IMR-90 (cell line): ENCODE data around the gene CADM1. TPM values are rescaled to one million over a fixed set of nuclear protein-coding genes. Genes with fewer than 3 reads are reported as not detected.

ENCODE experiments used
- ATAC-seq: fragments of 200-7000 bp; cut with Tn5 transposase; 2 replicates; pipeline ENCODE4 v1.9.1; 2020; ENCODE audit warnings: low read depth, mild to moderate bottlenecking, moderate library complexity
- BruUV-seq: library from RNA; stranded (reverse); fragments of 400-500 nt; replicated peaks from 2 replicates; lab custom pipeline; 2021; lab: Mats Ljungman, UMichigan
- CTCF ChIA-PET: fragments of 300-600 bp; formaldehyde crosslinking; extraction: SDS; loops from one replicate; lab custom pipeline; 2021; ENCODE audit warnings: antibody characterized with exemption; lab: Yijun Ruan, JAX
- POLR2A ChIA-PET: fragments of 300-600 bp; sonication (Branson Sonifier 250); formaldehyde crosslinking; loops from one replicate; lab custom pipeline; 2022; ENCODE audit warnings: antibody characterized with exemption; ENCODE audit not compliant: unreplicated experiment; lab: Charles Lee
- DNase-seq: peaks from one replicate; pipeline ENCODE4 v3.0.0; 2013
- H2AFZ ChIP-seq: replicated peaks from 2 replicates; pipeline ENCODE3; 2013; ENCODE audit warnings: low read length, mild to moderate bottlenecking; ENCODE audit not compliant: poor library complexity
- H2AK5ac ChIP-seq: 2 replicates; pipeline ENCODE4 v1.6.1; 2013; ENCODE audit warnings: low read depth, low read length, inconsistent platforms
- H2AK9ac ChIP-seq: replicated peaks from 2 replicates; pipeline ENCODE3; 2013; ENCODE audit warnings: mild to moderate bottlenecking, low read depth, low read length, moderate library complexity; ENCODE audit not compliant: poor library complexity
- H2BK120ac ChIP-seq: 2 replicates; pipeline ENCODE4 v1.6.1; 2013; ENCODE audit warnings: low read depth, low read length, inconsistent platforms
- H2BK15ac ChIP-seq: 3 replicates; pipeline ENCODE4 v1.6.1; 2013; ENCODE audit warnings: low read depth, low read length, inconsistent platforms
- H2BK20ac ChIP-seq: 2 replicates; pipeline ENCODE4 v1.6.1; 2013; ENCODE audit warnings: low read depth, mild to moderate bottlenecking, inconsistent platforms, low read length, moderate library complexity
- H2BK5ac ChIP-seq: 2 replicates; pipeline ENCODE4 v1.6.1; 2013; ENCODE audit warnings: mild to moderate bottlenecking, low read depth, low read length, inconsistent platforms; ENCODE audit not compliant: poor library complexity, severe bottlenecking
- H3K14ac ChIP-seq: replicated peaks from 2 replicates; pipeline ENCODE4 v1.6.1; 2013; ENCODE audit warnings: low read depth, low read length, inconsistent platforms
- H3K18ac ChIP-seq: 2 replicates; pipeline ENCODE4 v1.6.1; 2013; ENCODE audit warnings: low read depth, low read length, control low read depth
- H3K23ac ChIP-seq: 2 replicates; pipeline ENCODE4 v1.6.1; 2013; ENCODE audit warnings: low read depth, low read length, inconsistent platforms
- H3K27ac ChIP-seq: 2 replicates; pipeline ENCODE4 v1.5.1; 2013; ENCODE audit warnings: mild to moderate bottlenecking, control low read depth, low read length; ENCODE audit not compliant: insufficient read depth
- H3K27me3 ChIP-seq: 2 replicates; pipeline ENCODE4 v1.6.1; 2013; ENCODE audit warnings: low read length; ENCODE audit not compliant: control insufficient read depth, insufficient read depth
- H3K36me3 ChIP-seq: 2 replicates; pipeline ENCODE4 v1.6.1; 2013; ENCODE audit warnings: low read length, mixed read lengths; ENCODE audit not compliant: control insufficient read depth, insufficient read depth
- H3K4ac ChIP-seq: 2 replicates; pipeline ENCODE4 v1.6.1; 2013; ENCODE audit warnings: low read depth, low read length, inconsistent platforms
- H3K4me1 ChIP-seq: 2 replicates; pipeline ENCODE4 v1.6.1; 2013; ENCODE audit warnings: low read length, mixed read lengths; ENCODE audit not compliant: control insufficient read depth, insufficient read depth
- H3K4me2 ChIP-seq: 2 replicates; pipeline ENCODE4 v1.6.1; 2013; ENCODE audit warnings: low read depth, mild to moderate bottlenecking, control low read depth, low read length, moderate library complexity
- H3K4me3 ChIP-seq: 2 replicates; pipeline ENCODE4 v1.5.1; 2013; ENCODE audit warnings: low read depth, mild to moderate bottlenecking, control low read depth, low read length, moderate library complexity; ENCODE audit not compliant: insufficient read depth
- H3K56ac ChIP-seq: 2 replicates; pipeline ENCODE4 v1.6.1; 2013; ENCODE audit warnings: low read length, inconsistent platforms; ENCODE audit not compliant: insufficient read depth; ENCODE audit errors: extremely low read depth
- H3K79me1 ChIP-seq, 2 experiments: 2 replicates each; pipeline ENCODE4 v1.6.1; 2013; ENCODE audit warnings: low read length in 2 of 2, inconsistent platforms in 1 of 2, low read depth in 1 of 2
- H3K9ac ChIP-seq: 2 replicates; pipeline ENCODE4 v1.6.1; 2013; ENCODE audit warnings: low read depth, low read length, control low read depth
- H3K9me1 ChIP-seq: 2 replicates; pipeline ENCODE4 v1.6.1; 2013; ENCODE audit warnings: low read length, inconsistent platforms; ENCODE audit not compliant: insufficient read depth
- H3K9me3 ChIP-seq: 2 replicates; pipeline ENCODE4 v1.6.1; 2013; ENCODE audit warnings: low read length; ENCODE audit not compliant: control insufficient read depth, insufficient read depth
- H4K20me1 ChIP-seq: 2 replicates; pipeline ENCODE4 v1.6.1; 2013; ENCODE audit warnings: low read length, inconsistent platforms; ENCODE audit not compliant: insufficient read depth
- H4K5ac ChIP-seq: 2 replicates; pipeline ENCODE4 v1.6.1; 2013; ENCODE audit warnings: mild to moderate bottlenecking, low read depth, low read length, control low read depth
- H4K8ac ChIP-seq, 2 experiments: 2 replicates each; pipeline ENCODE4 v1.6.1; 2013; ENCODE audit warnings: low read depth in 2 of 2, low read length in 2 of 2, control low read depth in 1 of 2, inconsistent platforms in 1 of 2
- H4K91ac ChIP-seq: 2 replicates; pipeline ENCODE4 v1.6.1; 2013; ENCODE audit warnings: low read depth, low read length, inconsistent platforms; ENCODE audit not compliant: insufficient read depth
- CEBPB ChIP-seq: IDR thresholded peaks from 2 replicates; pipeline ENCODE4 v1.6.1; 2012; ENCODE audit warnings: low read depth, low read length, improper control_type of control experiment
- RFX5 ChIP-seq: IDR thresholded peaks from 2 replicates; pipeline ENCODE4 v1.8.0; 2012; ENCODE audit warnings: low read depth, mild to moderate bottlenecking, low read length, moderate library complexity
- USF2 ChIP-seq: fragments of 150-350 bp; IDR thresholded peaks from 2 replicates; pipeline ENCODE4 v1.6.1; 2017; ENCODE audit warnings: mild to moderate bottlenecking, antibody characterized with exemption, low read length, low read depth
- WGBS, 2 experiments: methylation state at CpG; one replicate each; pipeline versions ENCODE4 v1.1.5 to v1.1.7; 2013; ENCODE audit warnings: missing lambda C conversion rate in 2 of 2; ENCODE audit not compliant: insufficient read length in 1 of 2; ENCODE audit errors: extremely low coverage in 2 of 2; 5-methylcytosine and 5-hydroxymethylcytosine counted together
- dilution Hi-C: fragments of 300-500 bp; cut with HindIII; formaldehyde crosslinking; loops from one replicate; pipeline ENCODE4 v1.14.3; 2018; ENCODE audit warnings: low sequenced_read_pairs; ENCODE audit not compliant: unreplicated experiment
- in situ Hi-C: fragments of 300-500 bp; cut with MboI; formaldehyde crosslinking; loops from 3 replicates; pipeline ENCODE4 v1.14.3; 2019; ENCODE audit warnings: low sequenced_read_pairs, inconsistent platforms, mixed read lengths
- intact Hi-C: fragments of 100-400 bp; cut with micrococcal nuclease; formaldehyde crosslinking; loops from 2 replicates; pipeline ENCODE4 v1.10.0; 2022
- polyA plus RNA-seq, 3 experiments: library from polyadenylated mRNA; depleted of rRNA; stranded (reverse); fragments of >200 nt; gene quantifications; 2 replicates each; pipeline ENCODE4 v1.2.3, GENCODE V29; 2012; ENCODE audit warnings: low replicate concordance in 1 of 3
- total RNA-seq: library from RNA; depleted of rRNA; stranded (reverse); fragments of >200 nt; gene quantifications from 2 replicates; pipeline ENCODE4 v1.2.3, GENCODE V29; 2012

CADM1 gene
- total and polyA plus RNA-seq, 2 of the 4 experiments (the other 2 are of a cell fraction), result 28.8 to 77.1 TPM

- no peak overlapping the region for H4K5ac ChIP-seq
- H3K18ac ChIP-seq, result no peak overlapping the region
- TF ChIP-seq CEBPB (no peak), USF2 (no peak), RFX5 (no peak)
- no peaks in the 10 kb centered on the region for H4K20me1 ChIP-seq
- H2BK5ac ChIP-seq, result no peak overlapping the region
- H3K4ac ChIP-seq, result no peak overlapping the region
- H2AFZ ChIP-seq, result no peak overlapping the region
- BruUV-seq, result no TSS peak
- in situ Hi-C loops (no loop called here), dilution Hi-C loops (no loop called here), intact Hi-C loops (no loop called here)
- H2AK5ac ChIP-seq, result no peak overlapping the region
- DNase-seq (no peak), ATAC-seq (no peak)
- no peak overlapping the region for H2BK120ac ChIP-seq
- H3K79me1 ChIP-seq, result no peaks in the 10 kb centered on the region
- no peaks in the 10 kb centered on the region for H3K36me3 ChIP-seq
- no peak overlapping the region for H2AK9ac ChIP-seq
- H4K8ac ChIP-seq, result no peak overlapping the region
- no peak overlapping the region for H3K27ac ChIP-seq
- H3K4me3 ChIP-seq, result no peak overlapping the region
- H3K14ac ChIP-seq, result no peak overlapping the region
- no peaks in the 10 kb centered on the region for H3K4me1 ChIP-seq
- no peak overlapping the region for H3K9ac ChIP-seq
- no peak overlapping the region for H4K91ac ChIP-seq
- no peaks in the 10 kb centered on the region for H3K9me1 ChIP-seq
- H3K23ac ChIP-seq, result no peak overlapping the region
- H2BK15ac ChIP-seq, result no peak overlapping the region
- no peak overlapping the region for H2BK20ac ChIP-seq
- peaks cover 14% of the 10 kb centered on the region for H3K27me3 ChIP-seq
- ChIA-PET POLR2A (no interaction called here), CTCF (no interaction called here)
- 25% methylated on average over 4 of the region's 10 CpGs; no CpG with 5 or more reads in 1 of the 2 experiments for WGBS, 2 experiments
- H3K9me3 ChIP-seq, result no peaks in the 10 kb centered on the region
- H3K4me2 ChIP-seq, result no peak overlapping the region
- H3K56ac ChIP-seq, result no peak overlapping the region
Measured at GRCh38 chr11:115548878-115549528, 44.8 kb upstream of the CADM1 start.
